Keratinocyte (primary cell): Measurements from ENCODE around the gene GAA. TPM values are rescaled to one million over a fixed set of nuclear protein-coding genes. Genes with fewer than 3 reads are reported as not detected.

ENCODE experiments used
- DNase-seq: peaks from one replicate; pipeline ENCODE4 v3.0.0-alpha.2; 2011; ENCODE audit warnings: low read depth, missing footprints, low spot score
- FAIRE-seq: peaks from 2 replicates; lab custom pipeline; 2011; peaks lifted over from hg19 to GRCh38; lab: Jason Lieb, UNC
- H2AFZ ChIP-seq: 2 replicates; pipeline ENCODE4 v1.6.0; 2012; ENCODE audit warnings: low read length, control low read depth, inconsistent platforms; ENCODE audit not compliant: control insufficient read depth
- H3K27ac ChIP-seq: 2 replicates; pipeline ENCODE4 v1.5.1; 2011; ENCODE audit warnings: low read length; ENCODE audit not compliant: control insufficient read depth, insufficient read depth
- H3K27me3 ChIP-seq: 3 replicates; pipeline ENCODE4 v1.6.0; 2011; ENCODE audit warnings: low read length; ENCODE audit not compliant: control insufficient read depth, insufficient read depth; ENCODE audit errors: extremely low read depth
- H3K36me3 ChIP-seq, 2 experiments: 2 replicates in 1 of 2; 3 replicates in 1 of 2; pipeline ENCODE4 v1.5.1; 2011; ENCODE audit warnings: low read length in 2 of 2, mild to moderate bottlenecking in 1 of 2; ENCODE audit not compliant: control insufficient read depth in 2 of 2, insufficient read depth in 2 of 2; ENCODE audit errors: extremely low read depth in 1 of 2
- H3K4me1 ChIP-seq: 3 replicates; pipeline ENCODE4 v1.5.1; 2011; ENCODE audit warnings: low read length; ENCODE audit not compliant: control insufficient read depth, insufficient read depth; ENCODE audit errors: extremely low read depth
- H3K4me2 ChIP-seq: 3 replicates; pipeline ENCODE4 v1.6.0; 2011; ENCODE audit warnings: low read depth, low read length; ENCODE audit not compliant: control insufficient read depth, insufficient read depth; ENCODE audit errors: extremely low read depth
- H3K4me3 ChIP-seq, 3 experiments: fragments of 200-600 bp in 1 of 3; sonication (generic) in 1 of 3; 2 replicates in 2 of 3; 3 replicates in 1 of 3; pipeline ENCODE4 v1.5.1; 2011 to 2016; ENCODE audit warnings: low read length in 3 of 3, mild to moderate bottlenecking in 3 of 3, control low read depth in 2 of 3, inconsistent platforms in 1 of 3, low read depth in 1 of 3, mixed read lengths in 1 of 3, mixed run types in 1 of 3, moderate library complexity in 1 of 3; ENCODE audit not compliant: control insufficient read depth in 2 of 3, insufficient read depth in 2 of 3; ENCODE audit errors: extremely low read depth in 1 of 3
- H3K79me2 ChIP-seq: 2 replicates; pipeline ENCODE4 v1.6.0; 2012; ENCODE audit warnings: low read length; ENCODE audit not compliant: control insufficient read depth, insufficient read depth
- H3K9ac ChIP-seq: 3 replicates; pipeline ENCODE4 v1.6.0; 2011; ENCODE audit warnings: low read length; ENCODE audit not compliant: control insufficient read depth, insufficient read depth; ENCODE audit errors: extremely low read depth
- H3K9me1 ChIP-seq: 3 replicates; pipeline ENCODE4 v1.6.0; 2011; ENCODE audit warnings: low read length; ENCODE audit not compliant: control insufficient read depth, insufficient read depth; ENCODE audit errors: extremely low read depth
- H3K9me3 ChIP-seq: 2 replicates; pipeline ENCODE4 v1.5.1; 2012; ENCODE audit warnings: low read depth, low read length; ENCODE audit not compliant: control insufficient read depth
- H4K20me1 ChIP-seq: 3 replicates; pipeline ENCODE4 v1.6.0; 2011; ENCODE audit warnings: low read length; ENCODE audit not compliant: control insufficient read depth, insufficient read depth; ENCODE audit errors: extremely low read depth
- EZH2 ChIP-seq: IDR thresholded peaks from one replicate; pipeline ENCODE4 v1.6.1; 2012; ENCODE audit warnings: inconsistent platforms, mild to moderate bottlenecking, low read length, moderate library complexity
- dilution Hi-C: fragments of 300-500 bp; cut with MboI; formaldehyde crosslinking; loops from one replicate; pipeline ENCODE4 v1.7.0; 2020; ENCODE audit warnings: low sequenced_read_pairs; ENCODE audit not compliant: extremely low pct_ligation_motif_present
- polyA plus RNA-seq, 5 experiments: library from polyadenylated mRNA; depleted of rRNA in 3 of 5; stranded (reverse) in 3 of 5; stranded (forward) in 1 of 5; unstranded in 1 of 5; fragments of >200 nt; gene quantifications; 1 replicate in 1 of 5; 2 replicates in 3 of 5; 3 replicates in 1 of 5; pipeline versions ENCODE4 v1.2.1 to v1.2.3, GENCODE V29; 2011 to 2012; ENCODE audit warnings: missing spikeins in 2 of 5, low read depth in 1 of 5, low replicate concordance in 1 of 5
- TF ChIP-seq, protein P1 (sequence below), 3 experiments: IDR thresholded peaks in 1 of 3; conservative IDR thresholded peaks in 1 of 3; optimal IDR thresholded peaks in 1 of 3; 2 replicates in 2 of 3; 3 replicates in 1 of 3; pipeline versions ENCODE3 to v1.5.1; 2011; ENCODE audit warnings: low read length in 3 of 3, mild to moderate bottlenecking in 3 of 3, moderate library complexity in 2 of 3, control low read depth in 1 of 3, inconsistent platforms in 1 of 3; ENCODE audit not compliant: insufficient read depth in 2 of 3; ENCODE audit errors: extremely low read depth in 1 of 3

The GAA gene
- polyA plus RNA-seq, 1 donor (not counting 4 experiments of a cell fraction or from before 2014, with no cell fraction given), result 3.2 TPM

DNA sequence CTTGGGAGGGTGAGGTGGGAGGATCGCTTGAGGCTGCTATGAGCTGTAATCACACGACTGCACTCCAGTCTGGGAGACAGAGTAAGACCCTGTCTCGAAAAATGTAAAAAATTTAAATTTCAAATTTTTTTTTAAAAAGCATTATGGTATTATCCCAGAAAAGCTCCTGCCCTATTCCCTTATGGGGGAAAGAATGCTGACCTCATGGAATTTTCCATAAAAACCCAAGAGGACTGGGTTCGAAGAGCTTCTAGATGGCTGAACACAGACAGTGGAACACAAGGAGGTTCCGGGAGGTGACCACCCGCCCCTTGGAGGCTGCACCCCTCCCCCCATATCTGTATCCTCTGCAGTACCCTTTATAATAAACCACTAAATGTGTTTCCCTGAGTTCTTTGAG, 41.5 kb downstream of the GAA start:
- no peak for DNase-seq
- no peak for FAIRE-seq
- Histone ChIP-seq H3K9me3 (no peaks in the 10 kb centered on the region), H3K4me2 (no peak overlapping the region), H3K9ac (no peak overlapping the region), H3K4me3 (no peak overlapping the region), H3K36me3 (peaks cover 29 to 42% of the 10 kb centered on the region in 2 experiments), H3K27me3 (no peaks in the 10 kb centered on the region), H4K20me1 (peaks cover 16% of the 10 kb centered on the region), H2AFZ (no peak overlapping the region), H3K4me1 (peaks cover 16% of the 10 kb centered on the region), H3K79me2 (peaks cover 53% of the 10 kb centered on the region), H3K9me1 (no peaks in the 10 kb centered on the region), H3K27ac (no peak overlapping the region)
- dilution Hi-C loops, result no loop called here
- no peak for TF ChIP-seq EZH2
- TF ChIP-seq, protein P1, sequence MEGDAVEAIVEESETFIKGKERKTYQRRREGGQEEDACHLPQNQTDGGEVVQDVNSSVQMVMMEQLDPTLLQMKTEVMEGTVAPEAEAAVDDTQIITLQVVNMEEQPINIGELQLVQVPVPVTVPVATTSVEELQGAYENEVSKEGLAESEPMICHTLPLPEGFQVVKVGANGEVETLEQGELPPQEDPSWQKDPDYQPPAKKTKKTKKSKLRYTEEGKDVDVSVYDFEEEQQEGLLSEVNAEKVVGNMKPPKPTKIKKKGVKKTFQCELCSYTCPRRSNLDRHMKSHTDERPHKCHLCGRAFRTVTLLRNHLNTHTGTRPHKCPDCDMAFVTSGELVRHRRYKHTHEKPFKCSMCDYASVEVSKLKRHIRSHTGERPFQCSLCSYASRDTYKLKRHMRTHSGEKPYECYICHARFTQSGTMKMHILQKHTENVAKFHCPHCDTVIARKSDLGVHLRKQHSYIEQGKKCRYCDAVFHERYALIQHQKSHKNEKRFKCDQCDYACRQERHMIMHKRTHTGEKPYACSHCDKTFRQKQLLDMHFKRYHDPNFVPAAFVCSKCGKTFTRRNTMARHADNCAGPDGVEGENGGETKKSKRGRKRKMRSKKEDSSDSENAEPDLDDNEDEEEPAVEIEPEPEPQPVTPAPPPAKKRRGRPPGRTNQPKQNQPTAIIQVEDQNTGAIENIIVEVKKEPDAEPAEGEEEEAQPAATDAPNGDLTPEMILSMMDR (optimal IDR thresholded peaks at IDR 0.05 in 1 of 3, IDR thresholded peaks at IDR 0.05 in 1 of 3, conservative IDR thresholded peaks at IDR 0.05 in 1 of 3; ENCODE audit: extremely low read depth in 1 of 3, insufficient read depth in 2 of 3, low read length in 3 of 3), result no peak

DNA sequence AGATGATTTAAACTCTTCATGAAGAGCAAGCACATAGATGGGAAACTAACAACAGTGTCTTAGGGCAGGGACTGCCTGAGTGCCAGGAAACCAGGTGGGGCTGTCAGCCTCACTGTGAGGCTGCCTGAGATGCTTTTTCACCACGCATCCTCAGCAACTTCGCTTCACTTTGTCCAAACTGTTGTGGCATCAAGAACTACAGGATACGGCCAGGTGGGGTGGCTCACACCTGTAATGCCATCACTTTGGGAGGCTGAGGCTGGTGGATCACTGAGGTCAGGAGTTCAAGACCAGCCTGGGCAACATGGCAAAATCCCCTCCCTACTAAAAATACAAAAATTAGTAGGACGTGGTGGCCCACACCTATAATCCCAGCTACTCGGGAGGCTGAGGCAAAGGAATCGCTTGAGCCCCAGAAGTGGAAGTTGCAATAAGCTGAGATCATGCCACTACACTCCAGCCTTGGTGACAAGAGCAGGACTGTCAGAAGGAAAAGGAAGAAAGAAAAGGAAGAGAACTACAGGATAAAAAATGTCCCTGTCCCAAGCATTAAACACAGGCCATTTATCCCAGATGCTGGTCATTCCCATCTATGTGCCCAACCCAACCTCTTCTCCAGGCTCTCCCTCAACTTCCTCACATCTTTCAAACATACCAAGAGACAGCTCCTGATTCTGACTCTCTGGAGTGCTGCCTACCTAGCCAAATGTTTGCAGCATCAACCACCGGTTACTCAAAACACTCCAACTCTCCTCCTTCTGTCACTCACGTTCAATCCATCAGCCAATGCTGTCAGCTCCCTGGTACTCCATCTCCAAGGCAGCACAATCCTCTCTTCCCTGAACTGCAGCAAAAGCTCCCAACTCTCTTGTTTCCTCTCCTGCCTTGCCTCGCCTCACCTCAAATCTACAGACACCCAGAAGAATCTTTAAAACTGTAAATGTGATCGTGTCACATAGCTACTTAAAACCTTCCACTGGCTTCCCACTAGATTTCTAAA, 44.0 kb downstream of the GAA start:
- H3K9me1 ChIP-seq, result no peaks in the 10 kb centered on the region
- H3K4me1 ChIP-seq, result peaks cover 21% of the 10 kb centered on the region
- peaks cover 16% of the 10 kb centered on the region for H4K20me1 ChIP-seq
- TF ChIP-seq EZH2, result no peak
- TF ChIP-seq, protein P1 (optimal IDR thresholded peaks at IDR 0.05 in 1 of 3, IDR thresholded peaks at IDR 0.05 in 1 of 3, conservative IDR thresholded peaks at IDR 0.05 in 1 of 3; ENCODE audit: extremely low read depth in 1 of 3, insufficient read depth in 2 of 3, low read length in 3 of 3), result no peak
- peak overlapping the region; percentile 99 for H3K4me2 ChIP-seq
- no peaks in the 10 kb centered on the region for H3K9me3 ChIP-seq
- dilution Hi-C loops, result no loop called here
- no peak for FAIRE-seq
- peak overlapping the region; percentile 80 to 93 (median 90) for H3K4me3 ChIP-seq
- no peak for DNase-seq
- no peaks in the 10 kb centered on the region for H3K27me3 ChIP-seq
- peak overlapping the region; percentile 95 for H3K9ac ChIP-seq
- peaks cover 12 to 24% of the 10 kb centered on the region in 2 experiments for H3K36me3 ChIP-seq
- H2AFZ ChIP-seq, result no peak overlapping the region
- peaks cover 57% of the 10 kb centered on the region for H3K79me2 ChIP-seq
- peak overlapping the region; percentile 82 for H3K27ac ChIP-seq
